GM12873 (cell line): ENCODE measurements around the gene SUCLA2.

Source experiments
- CTCF ChIP-seq: IDR thresholded peaks from 2 replicates; pipeline ENCODE4 v1.5.1; 2012; ENCODE audit warnings: low read depth, mild to moderate bottlenecking, moderate library complexity, low read length, control low read depth; ENCODE audit not compliant: insufficient read depth; ENCODE audit errors: missing control alignments

Gene SUCLA2

DNA sequence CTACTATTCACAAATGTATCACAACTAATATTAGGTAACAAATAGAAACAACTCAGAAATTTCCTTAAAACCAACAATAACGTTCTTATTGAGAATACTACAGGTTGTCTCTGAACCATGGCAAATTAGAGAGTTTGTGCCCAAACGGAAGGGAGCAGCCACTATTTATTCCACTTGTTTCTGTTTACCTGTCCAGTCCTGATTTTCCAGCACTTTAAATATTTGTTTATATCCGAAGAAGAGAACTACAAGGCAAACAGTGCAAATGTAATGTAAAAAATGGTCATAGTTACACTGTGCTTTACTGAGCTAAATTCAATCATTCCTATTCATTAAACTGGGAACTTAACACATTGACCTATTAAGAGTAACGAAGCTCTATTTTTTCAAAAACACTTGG is 9.2 kb downstream of the SUCLA2 start:
- TF ChIP-seq CTCF: no peak

GRCh38 chr13:47990920-47991466 is 10.1 kb downstream of the SUCLA2 start:
- no peak for TF ChIP-seq CTCF

DNA sequence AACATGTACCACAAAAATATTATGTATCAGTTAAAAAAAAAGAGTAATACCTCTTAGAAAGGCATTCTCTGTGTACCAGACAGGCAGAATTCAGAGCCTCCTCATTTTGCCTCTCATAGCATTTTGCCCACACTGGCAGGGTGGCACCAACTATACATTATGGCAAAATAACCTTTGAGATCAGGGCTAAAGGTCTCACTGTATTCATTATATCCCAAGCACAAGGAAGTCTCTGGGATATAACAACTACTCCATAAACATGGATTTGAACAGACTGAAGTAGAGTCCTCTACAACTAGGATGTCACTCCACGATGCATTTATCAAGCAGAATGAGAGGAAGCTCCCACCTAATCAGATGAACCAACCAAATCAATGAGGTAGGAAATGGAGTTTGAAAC is 10.6 kb downstream of the SUCLA2 start:
- no peak for TF ChIP-seq CTCF

- no peak for TF ChIP-seq CTCF
Observed at GRCh38 chr13:47983070-47983469, 18.0 kb downstream of the SUCLA2 start.

DNA sequence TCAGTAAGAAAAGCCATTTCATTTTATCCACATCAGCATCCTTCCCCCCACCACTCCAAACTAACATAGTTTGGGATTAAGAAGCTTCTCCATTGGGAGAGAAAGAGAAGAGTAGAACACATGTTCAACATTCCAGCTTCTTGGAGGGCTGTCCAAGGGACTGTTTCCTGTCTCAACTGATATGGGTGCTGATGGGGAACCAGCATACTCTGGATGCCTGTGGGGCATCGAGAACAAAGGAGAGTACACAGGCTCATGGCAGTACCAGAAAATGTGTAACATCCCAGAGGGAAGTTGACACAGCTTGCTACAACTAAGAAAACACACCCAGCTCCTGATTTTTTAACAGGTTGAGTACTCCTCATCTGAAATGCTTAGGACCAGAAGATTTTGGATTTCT is 24.7 kb downstream of the SUCLA2 start:
- TF ChIP-seq CTCF: no peak

DNA sequence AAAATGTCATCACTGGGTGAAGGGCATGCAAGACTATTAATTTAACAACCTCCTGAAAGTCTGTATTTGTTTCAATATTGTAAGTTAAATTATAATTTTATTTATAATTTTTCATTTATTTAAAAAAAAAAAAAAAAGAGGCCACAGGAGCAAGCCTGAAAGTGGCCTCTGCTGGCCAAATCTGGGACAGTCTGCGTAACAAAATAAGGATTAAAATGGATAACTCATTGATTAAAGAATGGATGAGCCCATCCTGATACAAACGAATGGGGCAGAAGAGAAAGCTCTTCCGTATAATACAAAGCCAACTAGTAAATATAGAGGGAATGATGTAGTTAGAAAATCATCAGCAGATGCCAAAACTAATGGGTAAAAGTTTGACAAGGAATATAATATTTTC is 36.2 kb downstream of the SUCLA2 start:
- TF ChIP-seq CTCF: no peak

GRCh38 chr13:47962237-47962636 is 38.8 kb downstream of the SUCLA2 start:
- TF ChIP-seq CTCF: no peak
